Large intestine (tissue), 3 donors: Measurements from ENCODE around the gene TENM4. TPM values are rescaled to one million over a fixed set of nuclear protein-coding genes. Genes with fewer than 3 reads are reported as not detected.
A peak's percentile ranks its signal among the peaks of the same experiment; 100 is the strongest.

ENCODE experiments used
- DNase-seq, 2 donors: peaks; one replicate each; pipeline versions ENCODE4 v3.0.0 to v3.0.0-alpha.2; 2013
- H3K27ac ChIP-seq: one replicate; pipeline ENCODE4 v1.5.1; 2013; ENCODE audit warnings: low read length
- H3K27me3 ChIP-seq: 2 replicates; pipeline ENCODE4 v1.6.1; 2013; ENCODE audit warnings: low read length; ENCODE audit not compliant: control insufficient read depth, insufficient read depth
- H3K36me3 ChIP-seq: 2 replicates; pipeline ENCODE4 v1.6.1; 2013; ENCODE audit warnings: low read length; ENCODE audit not compliant: control insufficient read depth, insufficient read depth
- H3K4me1 ChIP-seq: one replicate; pipeline ENCODE4 v1.6.1; 2013; ENCODE audit warnings: low read length; ENCODE audit not compliant: control insufficient read depth, insufficient read depth
- H3K4me3 ChIP-seq: one replicate; pipeline ENCODE4 v1.5.1; 2013; ENCODE audit warnings: low read length
- H3K9me3 ChIP-seq: one replicate; pipeline ENCODE4 v1.6.1; 2013; ENCODE audit warnings: mild to moderate bottlenecking, low read depth, low read length, moderate library complexity; ENCODE audit not compliant: control insufficient read depth
- WGBS: methylation state at CpG from one replicate; pipeline ENCODE4 v1.1.5; 2013; ENCODE audit warnings: low lambda C conversion rate; ENCODE audit not compliant: insufficient coverage; 5-methylcytosine and 5-hydroxymethylcytosine counted together
- polyA plus RNA-seq: library from polyadenylated mRNA; unstranded; fragments of 120-200 nt; gene quantifications from one replicate; pipeline ENCODE4 v1.2.1, GENCODE V29; 2013

TENM4 gene
- polyA plus RNA-seq, 1 donor = 2.1 TPM

DNA sequence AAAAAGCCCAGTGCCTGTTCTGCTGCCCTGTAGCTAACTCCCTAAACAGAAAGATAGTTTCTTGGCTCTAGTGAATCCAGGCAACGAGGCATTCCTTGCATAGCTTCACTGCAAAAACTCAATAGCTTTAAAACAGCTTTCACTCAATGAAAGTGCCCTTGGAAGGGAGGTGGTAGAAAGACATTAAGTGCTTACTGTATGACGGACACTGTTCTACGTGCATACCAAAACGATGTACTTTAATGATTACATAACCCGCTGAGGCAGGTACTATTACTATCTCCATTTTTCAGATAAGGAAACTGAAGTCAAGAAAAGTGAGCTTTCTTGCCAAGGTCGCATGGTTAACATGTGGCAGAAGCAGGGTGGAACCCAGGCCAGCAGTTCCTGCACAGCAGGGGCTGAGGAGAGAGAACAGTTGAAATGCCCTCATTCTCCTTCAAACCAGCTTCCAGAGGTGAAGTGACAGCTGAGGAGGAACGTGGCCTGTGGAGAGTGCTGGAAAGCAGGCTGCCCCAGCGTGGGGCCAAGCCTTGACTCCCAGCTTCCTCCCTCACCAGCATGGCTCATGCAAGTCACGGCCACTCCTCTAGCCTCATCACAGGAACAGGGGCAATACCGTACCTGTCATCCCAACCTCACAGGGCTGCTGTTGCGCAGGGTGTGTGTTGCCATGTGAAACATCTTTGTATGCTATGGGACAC is 638.6 kb downstream of the TENM4 start:
- peaks cover 2% of the 10 kb centered on the region for H3K27me3 ChIP-seq
- peak in 1 of 2 donors; percentile 22 for DNase-seq
- H3K27ac ChIP-seq = no peak overlapping the region
- H3K36me3 ChIP-seq = no peaks in the 10 kb centered on the region
- no peaks in the 10 kb centered on the region for H3K4me1 ChIP-seq
- H3K9me3 ChIP-seq = no peaks in the 10 kb centered on the region
- H3K4me3 ChIP-seq = no peak overlapping the region
- WGBS = no CpG with 5 or more reads among the region's 11 CpGs

DNA sequence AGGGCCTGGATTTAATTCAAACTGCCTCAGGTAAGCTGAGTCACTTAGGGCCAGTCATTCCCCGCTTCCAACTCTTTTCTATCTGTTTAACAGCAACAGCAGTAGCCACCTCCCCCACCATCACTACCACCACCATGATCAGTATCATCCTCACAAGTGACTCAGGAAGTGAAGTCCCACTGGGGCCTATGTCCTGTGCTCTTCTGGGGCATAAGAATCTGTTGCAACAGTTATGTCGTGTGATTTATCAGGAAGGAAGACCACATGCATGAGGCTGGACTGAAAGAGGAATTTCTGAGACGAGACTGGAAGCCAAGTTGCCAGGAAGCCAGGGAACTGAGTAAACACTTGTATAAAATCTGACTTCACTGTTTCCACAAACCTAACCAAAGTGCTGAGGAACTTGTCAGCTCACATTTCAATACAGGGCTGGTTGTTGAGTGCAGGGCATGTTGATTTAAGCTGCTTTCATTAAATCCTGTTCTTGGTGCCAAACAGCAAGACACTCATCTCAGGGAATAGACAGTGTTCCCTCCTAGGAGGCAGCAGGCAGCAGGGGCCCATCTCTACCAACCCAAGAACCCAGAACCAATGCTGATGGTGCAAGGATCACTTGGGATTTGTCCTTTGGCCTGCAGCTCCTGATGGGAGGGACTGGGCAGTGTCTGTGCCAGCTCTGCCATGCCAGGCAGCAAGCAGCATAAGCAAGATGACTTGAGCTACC is 639.5 kb downstream of the TENM4 start:
- no peak overlapping the region for H3K4me3 ChIP-seq
- no peaks in the 10 kb centered on the region for H3K4me1 ChIP-seq
- H3K9me3 ChIP-seq = no peaks in the 10 kb centered on the region
- H3K36me3 ChIP-seq = no peaks in the 10 kb centered on the region
- no peak overlapping the region for H3K27ac ChIP-seq
- peak in 1 of 2 donors; percentile 41 for DNase-seq
- no CpG with 5 or more reads among the region's 3 CpGs for WGBS
- peaks cover 2% of the 10 kb centered on the region for H3K27me3 ChIP-seq

DNA sequence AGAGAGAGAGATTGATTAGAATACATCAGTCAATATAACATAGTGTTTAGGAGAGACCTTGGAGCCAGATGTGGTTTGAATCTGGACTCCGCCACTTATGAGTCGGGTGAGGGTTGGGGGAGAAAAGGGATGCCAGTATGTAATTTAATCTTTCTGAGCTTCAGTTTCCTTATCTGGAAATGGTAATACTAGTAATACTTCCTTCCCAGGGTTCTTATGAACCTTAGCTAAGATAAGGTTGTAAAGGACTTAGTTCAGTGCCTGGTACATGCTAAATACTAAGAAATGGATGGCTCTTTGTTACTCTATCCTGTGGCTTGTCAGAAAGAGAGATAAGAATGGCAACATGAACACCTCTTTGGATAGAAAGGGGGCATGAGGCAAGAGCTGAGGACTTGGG is 640.1 kb downstream of the TENM4 start:
- DNase-seq = no peak
- Histone ChIP-seq H3K27me3 (peaks cover 2% of the 10 kb centered on the region), H3K4me1 (no peaks in the 10 kb centered on the region), H3K9me3 (no peaks in the 10 kb centered on the region), H3K27ac (no peak overlapping the region), H3K4me3 (no peak overlapping the region), H3K36me3 (no peaks in the 10 kb centered on the region)
- WGBS = no CpG with 5 or more reads among the region's 2 CpGs

DNA sequence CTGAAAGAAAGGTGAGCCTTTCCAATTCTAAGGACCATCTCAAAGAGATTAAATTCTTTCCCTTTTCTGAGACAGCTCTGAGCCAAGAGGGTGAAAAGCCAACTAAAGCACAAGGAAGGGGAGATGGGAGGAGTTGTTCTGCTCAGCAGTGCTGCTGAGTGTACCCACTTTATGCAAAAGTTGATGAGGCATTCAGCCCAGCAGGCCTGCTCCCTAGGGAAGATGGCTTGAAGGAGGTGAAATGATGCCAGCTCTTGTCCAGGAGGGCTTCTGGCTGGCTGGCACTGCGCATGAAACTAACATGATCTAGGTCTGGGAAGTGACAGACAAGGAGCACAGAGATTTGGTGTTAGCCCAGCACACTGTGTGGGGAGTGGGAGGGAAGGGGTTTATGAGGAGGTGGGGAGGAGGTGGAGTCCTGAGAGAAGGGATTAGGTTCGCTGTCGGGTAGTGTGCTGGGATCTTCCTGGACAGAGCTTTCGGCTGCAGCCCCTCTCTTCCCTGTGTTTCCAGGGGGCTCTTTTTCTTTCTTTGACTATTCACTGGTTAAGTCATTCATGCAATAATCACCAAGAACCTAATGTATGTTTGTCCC is 640.6 kb downstream of the TENM4 start:
- Histone ChIP-seq H3K4me3 (no peak overlapping the region), H3K36me3 (no peaks in the 10 kb centered on the region), H3K27me3 (peaks cover 2% of the 10 kb centered on the region), H3K4me1 (no peaks in the 10 kb centered on the region), H3K27ac (no peak overlapping the region), H3K9me3 (no peaks in the 10 kb centered on the region)
- DNase-seq = no peak
- no CpG with 5 or more reads among the region's 4 CpGs for WGBS

DNA sequence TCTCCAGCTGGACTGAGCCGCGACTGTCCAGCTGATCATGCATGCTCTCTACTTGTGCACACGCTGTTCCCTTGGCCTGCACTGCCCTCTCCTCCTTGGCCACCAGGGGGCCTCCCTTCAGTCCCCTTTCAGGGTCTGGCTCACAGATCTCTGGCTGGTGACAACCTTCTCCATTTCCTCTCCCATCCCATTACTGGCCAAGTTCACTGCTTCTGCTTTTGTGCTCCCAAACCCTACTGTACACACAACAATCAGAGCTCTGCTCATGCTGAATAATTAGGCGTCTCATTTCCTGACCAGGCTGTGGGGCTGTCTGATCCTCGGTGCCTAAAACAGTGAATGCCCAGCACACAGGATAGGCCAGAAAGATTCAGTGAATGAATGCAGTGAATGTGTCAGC is 642.2 kb downstream of the TENM4 start:
- DNase-seq = peak; percentile 38 to 52
- Histone ChIP-seq H3K4me1 (no peaks in the 10 kb centered on the region), H3K4me3 (no peak overlapping the region), H3K36me3 (no peaks in the 10 kb centered on the region), H3K27ac (no peak overlapping the region), H3K27me3 (peaks cover 2% of the 10 kb centered on the region), H3K9me3 (no peaks in the 10 kb centered on the region)
- WGBS = 0% methylated on average over 2 of the region's 5 CpGs

DNA sequence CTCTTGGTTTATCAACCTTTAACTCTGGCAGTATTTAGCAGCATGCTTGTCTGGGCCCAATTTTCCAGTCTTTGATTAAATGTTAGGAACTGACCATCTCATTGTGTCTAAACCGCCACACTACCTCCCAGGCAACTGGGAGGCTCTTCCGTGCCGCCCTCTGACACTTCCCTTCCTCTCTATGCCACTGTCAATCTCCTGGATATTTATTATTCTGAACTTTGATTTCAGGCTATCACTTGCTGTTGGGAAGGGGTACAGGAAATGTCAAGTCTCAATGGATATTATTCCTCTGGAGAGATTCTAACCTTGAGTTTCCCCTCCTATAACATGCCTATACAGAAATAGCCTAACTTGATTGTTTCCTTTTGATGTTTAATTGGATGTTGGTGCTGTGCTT is 643.3 kb downstream of the TENM4 start:
- Histone ChIP-seq H3K9me3 (no peaks in the 10 kb centered on the region), H3K4me3 (no peak overlapping the region), H3K27me3 (peaks cover 4% of the 10 kb centered on the region), H3K27ac (no peak overlapping the region), H3K4me1 (no peaks in the 10 kb centered on the region), H3K36me3 (no peaks in the 10 kb centered on the region)
- WGBS = 60% methylated on average over 1 of the region's 3 CpGs
- DNase-seq = no peak

DNA sequence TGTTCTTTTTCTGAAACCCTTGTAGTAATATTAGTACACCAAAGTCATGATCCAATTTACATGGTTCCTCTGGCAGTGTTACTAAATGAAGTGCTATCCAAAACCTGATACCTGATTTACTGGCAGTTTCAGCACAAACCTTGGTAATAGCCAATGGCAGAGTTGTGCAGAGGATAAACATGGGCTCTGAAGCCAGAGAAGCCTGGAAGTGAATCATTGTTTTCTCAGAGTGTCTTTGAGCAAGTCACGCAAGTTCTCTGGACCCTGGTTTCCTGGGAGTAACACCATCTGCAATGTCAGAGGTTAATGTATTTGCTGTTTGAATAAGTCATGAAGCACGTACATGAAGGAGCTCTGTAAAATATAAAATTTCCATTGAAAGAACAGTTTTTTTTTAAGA is 643.9 kb downstream of the TENM4 start:
- no peaks in the 10 kb centered on the region for H3K9me3 ChIP-seq
- no CpG with 5 or more reads among the region's 2 CpGs for WGBS
- H3K36me3 ChIP-seq = no peaks in the 10 kb centered on the region
- H3K4me3 ChIP-seq = no peak overlapping the region
- H3K27ac ChIP-seq = no peak overlapping the region
- H3K4me1 ChIP-seq = no peaks in the 10 kb centered on the region
- peaks cover 4% of the 10 kb centered on the region for H3K27me3 ChIP-seq
- no peak for DNase-seq

DNA sequence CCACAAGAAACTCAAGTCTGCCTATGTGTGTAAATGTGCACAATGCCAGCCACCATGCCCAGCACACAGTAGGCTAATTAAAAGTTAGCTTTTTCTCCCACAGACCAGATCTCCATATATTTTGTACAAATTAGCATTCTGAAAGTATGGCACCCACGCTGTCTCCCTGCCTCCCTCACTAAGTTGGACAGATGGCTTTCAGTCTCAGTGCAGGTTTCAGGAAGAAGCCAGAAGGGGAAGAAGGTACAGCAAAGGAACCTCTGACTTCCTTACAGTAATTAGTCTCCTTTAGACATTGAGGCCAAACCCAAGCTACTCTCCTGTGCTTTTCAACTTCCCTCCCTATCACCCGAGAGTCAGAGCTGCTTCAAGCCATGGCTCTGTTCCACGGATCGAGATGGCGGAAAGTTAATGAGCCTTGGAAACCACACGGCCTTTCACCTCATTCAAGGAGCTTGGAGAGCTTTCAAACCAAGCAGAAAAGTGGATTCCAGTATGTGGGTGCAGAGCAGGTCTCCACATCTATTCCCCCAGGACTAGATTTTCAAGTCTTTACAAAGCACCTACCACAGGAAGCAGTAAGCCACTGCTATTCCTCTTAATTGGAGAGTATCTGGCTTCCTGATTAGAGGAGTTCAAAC is 645.1 kb downstream of the TENM4 start:
- no peaks in the 10 kb centered on the region for H3K9me3 ChIP-seq
- no peak overlapping the region for H3K4me3 ChIP-seq
- no peak for DNase-seq
- no peaks in the 10 kb centered on the region for H3K36me3 ChIP-seq
- WGBS = no CpG with 5 or more reads among the region's 6 CpGs
- H3K27ac ChIP-seq = no peak overlapping the region
- H3K4me1 ChIP-seq = no peaks in the 10 kb centered on the region
- peaks cover 6% of the 10 kb centered on the region for H3K27me3 ChIP-seq

DNA sequence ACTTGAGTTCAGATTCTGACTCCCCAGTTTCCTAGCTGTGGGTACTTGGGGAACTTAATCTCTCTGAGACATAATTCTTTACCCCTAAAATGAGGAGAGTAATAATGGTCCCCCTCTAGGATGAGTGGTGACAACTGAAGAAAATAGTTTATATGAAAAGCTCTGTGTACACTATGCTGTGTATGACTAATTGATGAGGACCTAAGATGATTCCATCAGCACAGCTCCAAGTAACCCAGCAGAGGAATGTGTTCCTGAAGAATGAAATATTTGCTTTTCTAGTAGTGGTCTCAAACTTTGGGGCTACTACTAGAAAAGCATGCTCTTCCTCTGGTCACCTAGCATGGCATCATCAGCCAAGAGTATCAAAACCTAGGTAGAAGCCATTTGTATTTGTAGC is 648.9 kb downstream of the TENM4 start:
- no peak overlapping the region for H3K27ac ChIP-seq
- no peak for DNase-seq

DNA sequence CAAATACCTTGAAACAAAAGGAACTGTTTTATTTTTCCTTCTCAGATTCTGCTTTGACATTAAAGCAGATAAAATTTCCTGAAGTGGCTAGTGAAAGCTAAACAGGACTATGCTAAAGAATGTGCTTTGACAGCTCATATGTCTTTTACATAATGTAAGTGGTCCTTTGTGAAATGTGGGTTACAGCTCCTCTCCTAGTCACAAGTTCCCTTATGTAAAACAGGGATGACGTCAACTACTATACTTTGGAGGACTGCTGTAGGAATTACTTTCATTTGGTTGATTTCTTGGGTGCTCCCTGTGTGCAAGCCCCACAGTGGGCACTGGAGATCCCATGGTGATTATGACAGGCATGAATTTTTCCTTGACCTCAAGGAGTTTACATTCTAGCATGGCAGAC is 649.6 kb downstream of the TENM4 start:
- Histone ChIP-seq H3K4me1 (no peaks in the 10 kb centered on the region), H3K36me3 (no peaks in the 10 kb centered on the region), H3K4me3 (no peak overlapping the region), H3K27ac (no peak overlapping the region), H3K27me3 (peaks cover 5% of the 10 kb centered on the region), H3K9me3 (no peaks in the 10 kb centered on the region)
- WGBS = no CpG with 5 or more reads among the region's 1 CpG
- no peak for DNase-seq

More for the DNA sequence above, 648.9 kb downstream of the TENM4 start:
- H3K4me3 ChIP-seq = no peak overlapping the region
- no peaks in the 10 kb centered on the region for H3K4me1 ChIP-seq
- H3K9me3 ChIP-seq = no peaks in the 10 kb centered on the region
- peaks cover 5% of the 10 kb centered on the region for H3K27me3 ChIP-seq
- H3K36me3 ChIP-seq = no peaks in the 10 kb centered on the region
